Adrenal gland (tissue), 5 donors: Measurements from ENCODE around the gene GFRA1.

Experiments used
- POLR2A ChIP-seq, 2 donors: fragments of 450-650 bp; IDR thresholded peaks; one replicate each; pipeline ENCODE4 v1.6.1; 2017; ENCODE audit warnings: antibody characterized with exemption in 2 of 2, mild to moderate bottlenecking in 2 of 2, moderate library complexity in 1 of 2
- TF ChIP-seq, protein P1 (sequence below), 6 experiments: fragments of 450-650 bp in 4 of 6; fragments of 200-600 bp in 2 of 6; sonication (generic) in 1 of 6; IDR thresholded peaks; 1 replicate in 5 of 6; 2 replicates in 1 of 6; pipeline versions ENCODE4 v1.5.1 to v1.8.0; 2016 to 2021; ENCODE audit warnings: antibody characterized with exemption in 6 of 6, mild to moderate bottlenecking in 2 of 6, moderate library complexity in 1 of 6
- donor health status: DM: no; HTN: no; CAD: no.

DNA sequence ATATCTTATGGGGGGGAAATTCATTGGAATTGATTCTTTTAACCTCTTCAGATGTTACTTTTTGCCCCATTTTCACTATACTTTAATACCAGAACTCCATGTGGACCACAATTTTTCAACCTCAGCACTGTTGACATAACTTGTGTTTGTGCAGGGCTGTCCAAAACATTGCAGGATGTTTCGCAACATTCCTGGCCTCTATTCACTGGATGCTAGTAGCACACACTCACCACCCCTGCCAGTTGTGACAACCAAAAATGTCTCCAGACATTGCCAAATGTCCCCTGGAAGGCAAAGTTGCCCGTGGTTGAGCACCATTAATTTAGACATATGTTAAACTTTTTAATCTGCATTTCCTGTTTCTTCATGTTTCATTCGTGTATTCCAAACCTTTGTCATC, 234.7 kb downstream of the GFRA1 start:
- no peak for TF ChIP-seq POLR2A (IDR thresholded peaks at IDR 0.05)
- TF ChIP-seq, protein P1, sequence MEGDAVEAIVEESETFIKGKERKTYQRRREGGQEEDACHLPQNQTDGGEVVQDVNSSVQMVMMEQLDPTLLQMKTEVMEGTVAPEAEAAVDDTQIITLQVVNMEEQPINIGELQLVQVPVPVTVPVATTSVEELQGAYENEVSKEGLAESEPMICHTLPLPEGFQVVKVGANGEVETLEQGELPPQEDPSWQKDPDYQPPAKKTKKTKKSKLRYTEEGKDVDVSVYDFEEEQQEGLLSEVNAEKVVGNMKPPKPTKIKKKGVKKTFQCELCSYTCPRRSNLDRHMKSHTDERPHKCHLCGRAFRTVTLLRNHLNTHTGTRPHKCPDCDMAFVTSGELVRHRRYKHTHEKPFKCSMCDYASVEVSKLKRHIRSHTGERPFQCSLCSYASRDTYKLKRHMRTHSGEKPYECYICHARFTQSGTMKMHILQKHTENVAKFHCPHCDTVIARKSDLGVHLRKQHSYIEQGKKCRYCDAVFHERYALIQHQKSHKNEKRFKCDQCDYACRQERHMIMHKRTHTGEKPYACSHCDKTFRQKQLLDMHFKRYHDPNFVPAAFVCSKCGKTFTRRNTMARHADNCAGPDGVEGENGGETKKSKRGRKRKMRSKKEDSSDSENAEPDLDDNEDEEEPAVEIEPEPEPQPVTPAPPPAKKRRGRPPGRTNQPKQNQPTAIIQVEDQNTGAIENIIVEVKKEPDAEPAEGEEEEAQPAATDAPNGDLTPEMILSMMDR (IDR thresholded peaks at IDR 0.05) = no peak
